Tibial nerve (tissue), 3 donors: ENCODE measurements around the gene OPN3.

Source experiments
- EP300 ChIP-seq, 2 donors: sonication (generic); formaldehyde crosslinking; IDR thresholded peaks; one replicate each; pipeline ENCODE4 v1.6.1; 2017; ENCODE audit warnings: antibody characterized with exemption in 2 of 2, mild to moderate bottlenecking in 1 of 2
- POLR2A ChIP-seq, 2 donors: fragments of 450-650 bp; IDR thresholded peaks; one replicate each; pipeline ENCODE4 v1.6.1; 2017; ENCODE audit warnings: antibody characterized with exemption in 2 of 2, mild to moderate bottlenecking in 2 of 2, moderate library complexity in 2 of 2

- TF ChIP-seq POLR2A (IDR thresholded peaks at IDR 0.05) (no peak), EP300 (IDR thresholded peaks at IDR 0.05) (no peak)
These were observed 15.2 kb downstream of the OPN3 start for GRCh38 chr1:241624935-241625334.
